Ishikawa (cell line): Measurements from ENCODE around the gene CMTM5.

Experiments
- CEBPB ChIP-seq: IDR thresholded peaks from 2 replicates; pipeline ENCODE4 v1.6.1; 2012
- CREB1 ChIP-seq: IDR thresholded peaks from 2 replicates; pipeline ENCODE4 v1.6.1; 2012; ENCODE audit warnings: low read depth
- EGR1 ChIP-seq: IDR thresholded peaks from 2 replicates; pipeline ENCODE4 v1.6.1; 2012
- EP300 ChIP-seq: IDR thresholded peaks from 2 replicates; pipeline ENCODE4 v1.6.1; 2012; ENCODE audit warnings: borderline replicate concordance
- FOXM1 ChIP-seq: IDR thresholded peaks from 2 replicates; pipeline ENCODE4 v1.6.1; 2012; ENCODE audit warnings: low read depth, borderline replicate concordance
- MAX ChIP-seq: IDR thresholded peaks from 2 replicates; pipeline ENCODE4 v1.6.1; 2012
- NFIC ChIP-seq: IDR thresholded peaks from 2 replicates; pipeline ENCODE4 v1.6.1; 2012
- RAD21 ChIP-seq: IDR thresholded peaks from 2 replicates; pipeline ENCODE4 v1.6.1; 2012; ENCODE audit warnings: low read depth
- REST ChIP-seq: IDR thresholded peaks from 2 replicates; pipeline ENCODE4 v1.6.1; 2012; ENCODE audit warnings: low read depth, mild to moderate bottlenecking
- TAF1 ChIP-seq: IDR thresholded peaks from 2 replicates; pipeline ENCODE4 v1.6.1; 2012; ENCODE audit warnings: low read depth, mild to moderate bottlenecking
- TCF12 ChIP-seq: IDR thresholded peaks from 2 replicates; pipeline ENCODE4 v1.6.1; 2012; ENCODE audit warnings: low read depth
- TEAD4 ChIP-seq: IDR thresholded peaks from 2 replicates; pipeline ENCODE4 v1.6.1; 2012
- USF1 ChIP-seq: IDR thresholded peaks from 2 replicates; pipeline ENCODE4 v1.6.1; 2012
- YY1 ChIP-seq: IDR thresholded peaks from 2 replicates; pipeline ENCODE4 v1.6.1; 2012; ENCODE audit warnings: low read depth
- ZBTB7A ChIP-seq: IDR thresholded peaks from 2 replicates; pipeline ENCODE4 v1.6.1; 2012; ENCODE audit warnings: low read depth

CMTM5 gene

GRCh38 chr14:23385244-23385641 lies 8.4 kb downstream of the CMTM5 start:
- TF ChIP-seq TCF12 (no peak), ZBTB7A (no peak), CREB1 (no peak), FOXM1 (no peak), TAF1 (no peak), RAD21 (no peak), EGR1 (no peak), CEBPB (no peak), YY1 (no peak), TEAD4 (no peak), USF1 (no peak), REST (no peak), NFIC (no peak), MAX (no peak), EP300 (no peak)

GRCh38 chr14:23385642-23386265 lies 8.9 kb downstream of the CMTM5 start:
- TF ChIP-seq EP300 (no peak), REST (no peak), NFIC (no peak), TAF1 (no peak), ZBTB7A (no peak), CREB1 (no peak)

GRCh38 chr14:23386999-23387398 lies 10.2 kb downstream of the CMTM5 start:
- no peak for TF ChIP-seq TCF12
- TF ChIP-seq EGR1: no peak
- no peak for TF ChIP-seq ZBTB7A
- TF ChIP-seq MAX: no peak
- TF ChIP-seq FOXM1: no peak
- no peak for TF ChIP-seq EP300
- TF ChIP-seq RAD21: no peak

GRCh38 chr14:23387916-23388882 lies 11.4 kb downstream of the CMTM5 start:
- TF ChIP-seq RAD21 (no peak), CEBPB (no peak), REST (no peak), TEAD4 (no peak), TAF1 (no peak), CREB1 (no peak), EP300 (no peak), YY1 (no peak), MAX (no peak), EGR1 (no peak), FOXM1 (no peak), USF1 (no peak), NFIC (no peak), ZBTB7A (no peak), TCF12 (no peak)
